ENCODE measurements around the gene CTNNA3.

DNA sequence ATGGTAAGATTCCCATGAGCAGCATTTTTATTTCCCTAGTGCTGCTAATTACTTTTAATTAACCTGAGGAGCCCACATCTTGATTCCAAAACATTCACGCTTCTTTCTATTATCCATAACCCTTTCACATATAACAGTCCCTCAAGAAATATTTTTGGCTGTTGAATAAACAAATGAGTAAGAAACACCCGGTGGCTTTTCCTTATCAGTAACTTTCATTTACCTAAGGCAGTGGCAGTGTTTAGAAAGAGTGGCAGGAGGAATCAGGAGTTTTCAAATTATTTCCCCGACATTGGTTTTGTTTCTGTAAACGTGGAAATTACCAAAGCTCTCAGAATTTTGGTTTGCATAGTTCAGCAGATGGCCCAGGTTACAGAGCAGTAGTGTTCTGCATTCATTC, 1785.8 kb downstream of the CTNNA3 start:
- TF ChIP-seq, protein P1, sequence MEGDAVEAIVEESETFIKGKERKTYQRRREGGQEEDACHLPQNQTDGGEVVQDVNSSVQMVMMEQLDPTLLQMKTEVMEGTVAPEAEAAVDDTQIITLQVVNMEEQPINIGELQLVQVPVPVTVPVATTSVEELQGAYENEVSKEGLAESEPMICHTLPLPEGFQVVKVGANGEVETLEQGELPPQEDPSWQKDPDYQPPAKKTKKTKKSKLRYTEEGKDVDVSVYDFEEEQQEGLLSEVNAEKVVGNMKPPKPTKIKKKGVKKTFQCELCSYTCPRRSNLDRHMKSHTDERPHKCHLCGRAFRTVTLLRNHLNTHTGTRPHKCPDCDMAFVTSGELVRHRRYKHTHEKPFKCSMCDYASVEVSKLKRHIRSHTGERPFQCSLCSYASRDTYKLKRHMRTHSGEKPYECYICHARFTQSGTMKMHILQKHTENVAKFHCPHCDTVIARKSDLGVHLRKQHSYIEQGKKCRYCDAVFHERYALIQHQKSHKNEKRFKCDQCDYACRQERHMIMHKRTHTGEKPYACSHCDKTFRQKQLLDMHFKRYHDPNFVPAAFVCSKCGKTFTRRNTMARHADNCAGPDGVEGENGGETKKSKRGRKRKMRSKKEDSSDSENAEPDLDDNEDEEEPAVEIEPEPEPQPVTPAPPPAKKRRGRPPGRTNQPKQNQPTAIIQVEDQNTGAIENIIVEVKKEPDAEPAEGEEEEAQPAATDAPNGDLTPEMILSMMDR (IDR thresholded peaks at IDR 0.05), result no peak
- TF ChIP-seq POLR2A (IDR thresholded peaks at IDR 0.05), result no peak
